Panc1 (cell line): ENCODE data around the gene PARVG. TPM values are rescaled to one million over a fixed set of nuclear protein-coding genes. Genes with fewer than 3 reads are reported as not detected.

Experiments
- ATAC-seq: fragments of 200-7000 bp; cut with Tn5 transposase; 2 replicates; pipeline ENCODE4 v1.9.1; 2020; ENCODE audit warnings: mild to moderate bottlenecking, moderate library complexity
- BruUV-seq: library from RNA; stranded (reverse); fragments of 400-500 nt; replicated peaks from 2 replicates; lab custom pipeline; 2021; lab: Mats Ljungman, UMichigan
- CTCF ChIA-PET: fragments of 300-600 bp; sonication (Branson Sonifier 250); formaldehyde crosslinking; loops from one replicate; lab custom pipeline; 2022; ENCODE audit warnings: antibody characterized with exemption; lab: Charles Lee
- POLR2A ChIA-PET: fragments of 300-600 bp; sonication (Branson Sonifier 250); formaldehyde crosslinking; loops from one replicate; lab custom pipeline; 2022; ENCODE audit warnings: antibody characterized with exemption; lab: Charles Lee
- DNase-seq: peaks from one replicate; pipeline ENCODE4 v3.0.0-alpha.2; 2010; ENCODE audit warnings: low read depth, low spot score
- H3K27ac ChIP-seq: 2 replicates; pipeline ENCODE4 v1.5.1; 2011; ENCODE audit warnings: mild to moderate bottlenecking, low read length, inconsistent platforms
- H3K27me3 ChIP-seq: fragments of 200-500 bp; sonication (Bioruptor generic); 2 replicates; pipeline ENCODE4 v1.6.0; 2014; ENCODE audit warnings: low read length, inconsistent platforms; ENCODE audit not compliant: control insufficient read depth, insufficient read depth
- H3K36me3 ChIP-seq: fragments of 200-500 bp; sonication (Bioruptor generic); 2 replicates; pipeline ENCODE4 v1.5.1; 2014; ENCODE audit warnings: inconsistent platforms, mild to moderate bottlenecking, low read length, moderate library complexity; ENCODE audit not compliant: control insufficient read depth, insufficient read depth
- H3K4me1 ChIP-seq: 2 replicates; pipeline ENCODE4 v1.5.1; 2011; ENCODE audit warnings: inconsistent platforms, mild to moderate bottlenecking, low read length, moderate library complexity; ENCODE audit not compliant: control insufficient read depth, insufficient read depth
- H3K4me3 ChIP-seq, 2 experiments: 2 replicates each; pipeline ENCODE4 v1.5.1; 2011 to 2012; ENCODE audit warnings: low read depth in 2 of 2, low read length in 2 of 2, mild to moderate bottlenecking in 2 of 2, inconsistent platforms in 1 of 2, moderate library complexity in 1 of 2
- H3K9me3 ChIP-seq: fragments of 200-500 bp; sonication (Bioruptor generic); 2 replicates; pipeline ENCODE4 v1.5.1; 2014; ENCODE audit warnings: low read depth, mild to moderate bottlenecking, inconsistent platforms, low read length, moderate library complexity; ENCODE audit not compliant: control insufficient read depth, insufficient read depth
- CTCF ChIP-seq: fragments of 450-650 bp; IDR thresholded peaks from 2 replicates; pipeline ENCODE4 v1.5.1; 2017; ENCODE audit warnings: mild to moderate bottlenecking
- POLR2AphosphoS5 ChIP-seq: IDR thresholded peaks from 2 replicates; pipeline ENCODE4 v1.6.1; 2012; ENCODE audit warnings: mild to moderate bottlenecking, low read depth, low read length, moderate library complexity
- REST ChIP-seq, 2 experiments: IDR thresholded peaks; 2 replicates each; pipeline ENCODE4 v1.6.1; 2011 to 2012; ENCODE audit warnings: low read depth in 2 of 2, control low read depth in 1 of 2, low read length in 1 of 2, mild to moderate bottlenecking in 1 of 2, moderate library complexity in 1 of 2; ENCODE audit not compliant: insufficient read depth in 1 of 2
- SIN3A ChIP-seq: IDR thresholded peaks from 2 replicates; pipeline ENCODE4 v1.6.1; 2012; ENCODE audit warnings: low read depth, mild to moderate bottlenecking, low read length, moderate library complexity, borderline replicate concordance; ENCODE audit not compliant: insufficient read depth
- TCF7L2 ChIP-seq: IDR thresholded peaks from 2 replicates; pipeline ENCODE4 v1.6.1; 2011; ENCODE audit warnings: mild to moderate bottlenecking, low read depth, low read length, inconsistent platforms
- in situ Hi-C: cut with HindIII; loops from 2 replicates; pipeline ENCODE4 v1.10.0; 2016; ENCODE audit warnings: low sequenced_read_pairs, low pct_unique_long_range_greater_than_20kb
- intact Hi-C: fragments of 100-400 bp; cut with micrococcal nuclease; formaldehyde crosslinking; loops from one replicate; pipeline ENCODE4 v1.10.0; 2022; ENCODE audit not compliant: unreplicated experiment
- total RNA-seq: library from RNA; stranded (reverse); gene quantifications from one replicate; pipeline ENCODE4 v1.2.1, GENCODE V29; 2021; ENCODE audit not compliant: unreplicated experiment

The PARVG gene
- total RNA-seq, 1 experiment from 2014 or later, result 0.21 TPM

GRCh38 chr22:44213489-44214043 is 32.8 kb downstream of the PARVG start:
- DNase-seq, result no peak
- no peaks in the 10 kb centered on the region for H3K27me3 ChIP-seq
- in situ Hi-C loops, result no loop called here
- intact Hi-C loops, result no loop called here
- CTCF ChIA-PET, result no interaction called here
- no peak for ATAC-seq
- no peaks in the 10 kb centered on the region for H3K36me3 ChIP-seq
- POLR2A ChIA-PET, result no interaction called here
- H3K4me1 ChIP-seq, result no peaks in the 10 kb centered on the region
- BruUV-seq, result no TSS peak
- no peak overlapping the region for H3K27ac ChIP-seq
- H3K4me3 ChIP-seq, result no peak overlapping the region
- TF ChIP-seq REST (IDR thresholded peaks at IDR 0.05; ENCODE audit: insufficient read depth in 1 of 2, low read depth in 2 of 2, low read length in 1 of 2), result no peak
- no peaks in the 10 kb centered on the region for H3K9me3 ChIP-seq

- in situ Hi-C loops, result no loop called here
- Histone ChIP-seq H3K36me3 (no peaks in the 10 kb centered on the region), H3K27me3 (no peaks in the 10 kb centered on the region), H3K9me3 (no peaks in the 10 kb centered on the region), H3K4me3 (no peak overlapping the region), H3K4me1 (no peaks in the 10 kb centered on the region), H3K27ac (no peak overlapping the region)
- intact Hi-C loops, result no loop called here
- no peak for TF ChIP-seq REST (IDR thresholded peaks at IDR 0.05; ENCODE audit: insufficient read depth in 1 of 2, low read depth in 2 of 2, low read length in 1 of 2)
- TF ChIP-seq TCF7L2, result no peak
- TF ChIP-seq CTCF, result no peak
- no peak for TF ChIP-seq POLR2AphosphoS5
- TF ChIP-seq SIN3A, result no peak
- POLR2A ChIA-PET, result no interaction called here
- BruUV-seq, result no TSS peak
- ATAC-seq, result no peak
- CTCF ChIA-PET, result no interaction called here
- no peak for DNase-seq
Observed at GRCh38 chr22:44214187-44214586, 33.5 kb downstream of the PARVG start.
